Measurements from ENCODE around the gene TNRC18. TPM values are rescaled to one million over a fixed set of nuclear protein-coding genes. Genes with fewer than 3 reads are reported as not detected.
"Not testable (repeated sequence)": the region's sequence is repeated elsewhere in the genome, so short reads cannot be mapped to it uniquely, and the experiment has no call there.

TNRC18 gene
- total RNA-seq, 1 donor from 2014 or later = 118 TPM

DNA sequence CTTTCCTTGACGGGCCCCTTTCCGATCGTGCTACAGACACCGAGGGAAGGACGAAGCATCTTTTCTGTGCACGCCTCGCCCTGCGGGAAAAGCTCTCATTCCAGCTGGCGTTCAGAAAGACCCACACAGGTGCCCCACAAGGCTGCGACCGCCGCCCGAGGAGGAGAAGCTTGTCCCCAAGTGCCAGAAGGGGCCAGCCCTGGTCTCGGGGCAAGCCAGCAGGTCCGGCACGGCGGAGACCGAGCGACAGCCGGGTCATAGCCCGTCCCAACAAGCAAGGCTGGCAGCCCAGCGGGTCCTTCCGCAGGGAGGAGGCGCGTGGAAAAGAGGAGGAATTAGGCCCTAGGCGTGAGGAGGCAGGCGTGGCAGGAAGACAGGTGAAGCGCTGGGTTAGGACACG is 62.7 kb downstream of the TNRC18 start:
- TF ChIP-seq, protein P1, sequence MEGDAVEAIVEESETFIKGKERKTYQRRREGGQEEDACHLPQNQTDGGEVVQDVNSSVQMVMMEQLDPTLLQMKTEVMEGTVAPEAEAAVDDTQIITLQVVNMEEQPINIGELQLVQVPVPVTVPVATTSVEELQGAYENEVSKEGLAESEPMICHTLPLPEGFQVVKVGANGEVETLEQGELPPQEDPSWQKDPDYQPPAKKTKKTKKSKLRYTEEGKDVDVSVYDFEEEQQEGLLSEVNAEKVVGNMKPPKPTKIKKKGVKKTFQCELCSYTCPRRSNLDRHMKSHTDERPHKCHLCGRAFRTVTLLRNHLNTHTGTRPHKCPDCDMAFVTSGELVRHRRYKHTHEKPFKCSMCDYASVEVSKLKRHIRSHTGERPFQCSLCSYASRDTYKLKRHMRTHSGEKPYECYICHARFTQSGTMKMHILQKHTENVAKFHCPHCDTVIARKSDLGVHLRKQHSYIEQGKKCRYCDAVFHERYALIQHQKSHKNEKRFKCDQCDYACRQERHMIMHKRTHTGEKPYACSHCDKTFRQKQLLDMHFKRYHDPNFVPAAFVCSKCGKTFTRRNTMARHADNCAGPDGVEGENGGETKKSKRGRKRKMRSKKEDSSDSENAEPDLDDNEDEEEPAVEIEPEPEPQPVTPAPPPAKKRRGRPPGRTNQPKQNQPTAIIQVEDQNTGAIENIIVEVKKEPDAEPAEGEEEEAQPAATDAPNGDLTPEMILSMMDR (IDR thresholded peaks at IDR 0.05) = no peak
- intact Hi-C loops (cut with DNase I) = no loop called here
- no peak overlapping the region for H3K4me3 ChIP-seq
- no peak overlapping the region for H3K27ac ChIP-seq
- H3K4me1 ChIP-seq = peaks cover 6% of the 10 kb centered on the region
- no peak for DNase-seq
- no peak for ATAC-seq
- H3K27me3 ChIP-seq = no peaks in the 10 kb centered on the region
- no peaks in the 10 kb centered on the region for H3K9me3 ChIP-seq
- peaks cover 81% of the 10 kb centered on the region for H3K36me3 ChIP-seq

DNA sequence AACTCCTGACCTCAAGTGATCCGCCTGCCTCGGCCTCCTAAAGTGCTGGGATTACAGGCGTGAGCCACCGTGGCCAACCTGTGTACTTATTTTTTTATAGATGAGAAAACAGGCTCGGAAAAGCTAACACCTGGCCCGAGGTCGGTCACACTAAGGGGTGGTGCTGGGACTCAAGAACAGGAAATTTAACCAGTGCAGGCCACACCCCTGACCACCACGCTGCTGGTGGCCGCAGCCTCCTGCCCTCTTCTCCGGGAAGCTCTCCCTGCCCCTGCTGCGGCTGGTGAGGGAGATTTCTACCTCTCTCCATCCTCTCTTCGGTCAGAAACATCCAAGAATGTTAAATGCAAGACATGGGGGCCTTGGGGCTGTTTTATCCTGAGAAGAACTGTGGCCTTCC is 63.2 kb downstream of the TNRC18 start:
- TF ChIP-seq, protein P1 (IDR thresholded peaks at IDR 0.05) = no peak
- Histone ChIP-seq H3K9me3 (no peaks in the 10 kb centered on the region), H3K4me1 (peaks cover 6% of the 10 kb centered on the region), H3K27ac (no peak overlapping the region), H3K4me3 (no peak overlapping the region), H3K36me3 (peaks cover 86% of the 10 kb centered on the region), H3K27me3 (no peaks in the 10 kb centered on the region)
- intact Hi-C loops (cut with DNase I) = no loop called here
- DNase-seq (no peak), ATAC-seq (peak; percentile 8)

DNA sequence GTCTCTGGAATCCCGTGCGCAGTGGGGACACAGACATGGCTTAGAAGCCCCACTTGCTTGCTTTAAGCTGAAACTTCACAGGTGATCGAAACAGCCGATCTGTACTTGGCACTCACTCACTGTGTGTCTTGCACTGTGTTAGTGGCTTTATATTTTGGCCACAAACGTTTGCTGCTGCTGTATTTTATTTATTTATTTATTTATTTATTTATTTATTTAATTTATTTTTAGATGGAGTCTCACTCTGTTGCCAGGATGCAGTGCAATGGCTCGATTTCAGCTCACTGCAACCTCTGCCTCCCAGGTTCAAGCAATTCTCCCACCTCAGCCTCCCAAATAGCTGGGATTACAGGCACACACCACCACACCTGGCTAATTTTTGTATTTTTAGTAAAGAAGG is 63.6 kb downstream of the TNRC18 start:
- ATAC-seq; H3K9me3 ChIP-seq; DNase-seq; H3K27ac ChIP-seq; intact Hi-C loops (cut with DNase I); H3K4me3 ChIP-seq; H3K27me3 ChIP-seq: not testable (repeated sequence)
- Histone ChIP-seq H3K36me3 (peaks cover 91% of the 10 kb centered on the region), H3K4me1 (peaks cover 10% of the 10 kb centered on the region)

DNA sequence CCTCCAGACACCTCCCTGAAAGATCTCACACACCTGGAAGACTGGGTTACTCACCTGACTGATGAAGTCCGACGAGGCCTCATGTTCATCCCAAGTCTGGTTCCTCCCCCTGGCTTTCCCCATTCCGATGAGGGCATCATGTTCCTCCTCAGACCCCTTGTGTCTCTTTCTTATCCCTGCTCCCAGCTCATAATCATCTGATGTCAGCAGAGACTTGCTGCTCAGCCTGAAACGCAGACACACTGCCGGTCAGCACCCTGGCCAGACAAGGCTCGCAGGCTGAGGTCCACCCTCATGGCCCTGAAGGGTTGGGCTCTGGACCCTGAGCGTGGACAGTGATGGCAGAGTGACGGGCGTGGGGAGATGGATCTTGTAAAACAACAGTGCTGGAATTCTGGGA is 64.3 kb downstream of the TNRC18 start:
- TF ChIP-seq, protein P1 (IDR thresholded peaks at IDR 0.05) = no peak
- H3K36me3 ChIP-seq = peaks cover 94% of the 10 kb centered on the region
- H3K27ac ChIP-seq = peak overlapping the region; percentile 70
- no peak for ATAC-seq
- H3K9me3 ChIP-seq = no peaks in the 10 kb centered on the region
- peaks cover 17% of the 10 kb centered on the region for H3K4me1 ChIP-seq
- no peak for DNase-seq
- no peak overlapping the region for H3K4me3 ChIP-seq
- no peaks in the 10 kb centered on the region for H3K27me3 ChIP-seq
- intact Hi-C loops (cut with DNase I) = no loop called here

DNA sequence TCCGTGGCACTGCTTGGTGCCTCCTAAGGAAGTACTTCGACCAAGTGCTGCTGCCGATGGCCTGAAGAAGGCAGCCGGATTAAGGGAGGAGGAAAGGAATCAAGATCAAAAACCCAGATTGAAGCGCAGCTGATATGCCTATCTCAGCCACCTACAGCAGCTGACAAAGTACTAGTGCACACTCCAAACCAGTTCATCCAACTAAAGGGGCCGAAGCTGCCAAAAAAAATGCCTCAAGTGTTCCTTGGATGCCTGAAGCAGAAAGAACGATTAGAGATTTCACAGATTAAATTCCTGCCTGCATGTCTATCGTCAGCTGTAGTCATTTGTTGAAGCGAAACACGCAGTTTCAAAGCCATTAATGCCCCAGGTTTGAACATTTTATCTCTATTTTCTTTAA is 65.7 kb downstream of the TNRC18 start:
- peaks cover 20% of the 10 kb centered on the region for H3K4me1 ChIP-seq
- H3K4me3 ChIP-seq = no peak overlapping the region
- H3K27me3 ChIP-seq = no peaks in the 10 kb centered on the region
- H3K9me3 ChIP-seq = no peaks in the 10 kb centered on the region
- intact Hi-C loops (cut with DNase I) = no loop called here
- ATAC-seq (peak; percentile 51), DNase-seq (no peak)
- peaks cover 93% of the 10 kb centered on the region for H3K36me3 ChIP-seq
- H3K27ac ChIP-seq = peak overlapping the region; percentile 70
- TF ChIP-seq, protein P1 (IDR thresholded peaks at IDR 0.05) = no peak

DNA sequence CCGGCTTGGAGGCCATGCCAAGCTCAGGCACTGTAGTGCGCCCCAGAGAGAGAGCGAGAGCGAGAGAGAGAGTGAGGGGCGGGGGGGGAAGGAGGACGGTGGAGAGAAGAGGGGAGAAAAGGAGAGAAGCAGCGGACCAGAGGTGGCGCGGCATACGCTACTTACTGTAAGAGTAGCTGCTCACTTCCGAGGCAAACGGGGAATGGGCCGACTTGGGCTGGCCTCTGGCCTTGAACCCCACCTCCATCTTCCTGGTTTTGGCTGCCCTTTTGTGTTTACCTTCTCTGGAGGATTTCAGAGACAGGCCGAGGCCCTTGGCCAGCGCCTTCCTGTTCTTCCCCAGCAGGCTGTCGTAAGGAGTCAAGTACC is 66.9 kb downstream of the TNRC18 start:
- ATAC-seq (no peak), DNase-seq (no peak)
- intact Hi-C loops (cut with DNase I) = no loop called here
- TF ChIP-seq, protein P1 (IDR thresholded peaks at IDR 0.05) = no peak
- no peaks in the 10 kb centered on the region for H3K9me3 ChIP-seq
- peaks cover 92% of the 10 kb centered on the region for H3K36me3 ChIP-seq
- no peak overlapping the region for H3K27ac ChIP-seq
- peaks cover 20% of the 10 kb centered on the region for H3K4me1 ChIP-seq
- H3K27me3 ChIP-seq = no peaks in the 10 kb centered on the region
- H3K4me3 ChIP-seq = no peak overlapping the region

Data from upper lobe of right lung (tissue), 1 donor.